ENCODE measurements around the gene MRGPRD.

GRCh38 chr11:68936676-68937620 lies 43.8 kb downstream of the MRGPRD start:
- TF ChIP-seq CTCF (IDR thresholded peaks at IDR 0.05) (no peak), EZH2 (IDR thresholded peaks at IDR 0.05; ENCODE audit: borderline replicate concordance, insufficient read depth, low read depth, low read length, poor library complexity, severe bottlenecking) (no peak)
